ENCODE data around the gene CRY2. TPM values are rescaled to one million over a fixed set of nuclear protein-coding genes. Genes with fewer than 3 reads are reported as not detected.

CRY2 gene
- total RNA-seq, 1 experiment from 2014 or later, result 28.6 TPM

DNA sequence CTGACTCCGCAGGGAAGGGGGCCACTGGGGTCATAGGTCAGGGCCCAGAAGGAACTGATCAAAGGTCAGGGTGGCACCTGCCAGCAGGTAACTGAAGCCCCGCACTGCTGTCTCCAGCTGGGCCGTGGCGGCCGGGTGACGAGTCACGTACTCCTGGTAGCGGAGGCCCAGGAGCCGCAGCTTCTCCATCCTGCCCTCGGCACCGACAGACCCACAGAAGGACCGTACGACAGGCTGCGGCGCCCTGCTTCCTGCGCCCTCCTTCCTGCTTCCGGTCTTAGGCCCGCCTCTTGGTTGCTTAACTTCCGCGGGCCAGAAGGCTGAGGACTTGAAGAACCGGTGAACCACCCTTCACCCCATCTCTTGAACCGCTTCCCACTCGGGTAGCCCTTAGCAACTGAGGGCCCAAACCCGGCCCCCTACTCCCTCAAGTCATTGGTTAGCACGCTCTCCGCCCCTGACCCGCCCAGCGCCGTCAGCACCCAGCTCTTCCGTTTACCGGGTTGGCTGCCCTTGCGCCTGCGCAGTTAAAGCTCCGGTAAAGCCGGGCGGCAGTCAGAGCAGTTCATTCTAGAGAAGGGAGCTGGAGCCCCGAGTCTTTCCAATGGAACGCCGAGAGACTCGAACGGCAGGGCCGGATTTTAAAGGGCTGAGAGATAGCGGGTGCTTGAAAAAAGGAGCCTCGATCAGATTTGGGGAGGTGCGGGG, 70.5 kb downstream of the CRY2 start, which contains the start of gene PEX16:
Gene PEX16 (minus strand): TSS at position 255 of the 708 bp plus-strand sequence. CDS start 66 bp downstream, at position 189.
- DNase-seq (ENCODE audit: low spot score), result peak; percentile 99

DNA sequence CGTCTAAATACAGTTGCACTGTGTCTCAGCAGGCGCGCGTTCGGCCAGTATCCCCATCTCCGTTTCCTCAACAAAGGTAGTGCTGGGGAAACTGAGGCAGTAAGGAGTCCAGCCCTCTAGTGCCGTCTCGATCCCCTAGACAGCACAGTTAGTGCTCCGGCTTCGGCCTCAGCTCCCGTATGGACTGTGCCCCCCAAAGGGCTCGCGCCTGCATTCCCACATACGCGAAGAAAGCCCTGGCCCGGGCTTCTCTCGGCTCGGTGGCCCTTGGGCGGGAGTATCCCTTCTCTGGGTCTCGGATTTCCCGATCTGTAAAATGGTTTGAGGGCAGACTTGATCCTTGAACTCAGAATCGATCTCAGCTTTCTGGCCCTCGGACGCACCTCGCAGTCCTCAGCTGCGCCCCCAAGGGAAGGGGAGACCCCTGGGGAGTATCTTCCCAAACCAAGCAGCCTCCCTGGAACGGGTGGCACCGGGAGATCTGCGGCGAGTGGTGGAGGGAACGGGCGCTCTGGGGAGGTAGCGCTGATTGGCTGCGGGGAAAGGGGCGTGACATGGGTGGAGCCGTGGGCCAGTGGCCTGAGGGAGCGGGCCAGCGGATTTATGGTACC, 71.2 kb downstream of the CRY2 start:
- peak; percentile 89 for DNase-seq (ENCODE audit: low spot score)

DNA sequence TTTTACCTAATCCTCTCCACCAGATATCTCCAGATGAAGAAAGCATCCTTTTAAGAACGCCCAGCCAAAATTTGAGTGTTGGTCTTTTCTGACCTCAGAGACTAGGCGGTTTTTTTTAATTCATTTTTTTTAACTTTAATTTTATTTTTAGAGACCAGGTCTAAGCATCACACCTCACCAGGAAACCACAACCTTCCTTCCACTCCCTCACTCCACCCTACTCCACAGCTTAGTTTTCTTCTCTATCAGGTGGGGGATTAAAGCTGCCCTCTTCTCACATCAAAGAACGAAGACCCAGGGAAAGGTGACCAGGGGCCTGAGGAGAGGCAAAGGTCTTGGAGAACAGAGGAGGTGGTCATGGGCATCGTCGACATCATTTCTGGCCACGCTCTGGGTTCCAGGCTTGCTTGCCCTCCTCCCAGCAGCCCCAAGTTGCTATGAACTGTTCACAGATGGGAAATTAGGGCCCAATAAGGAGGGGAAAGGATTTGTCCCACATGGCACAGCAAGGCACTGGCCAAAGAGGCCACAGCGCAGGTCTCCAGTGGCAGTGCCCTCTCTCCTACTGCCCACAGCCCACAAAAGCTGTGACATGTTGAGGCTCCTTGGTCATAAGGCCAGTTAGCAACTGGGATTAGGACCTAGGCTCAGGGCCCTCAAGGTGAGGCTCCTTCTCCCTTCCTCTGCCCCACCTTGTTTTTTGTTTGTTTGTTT, 71.8 kb downstream of the CRY2 start:
- no peak for DNase-seq (ENCODE audit: low spot score)

- no peak for DNase-seq (ENCODE audit: low spot score)
Observed at GRCh38 chr11:45919806-45920530, 72.7 kb downstream of the CRY2 start.

GRCh38 chr11:45920531-45921477, 73.5 kb downstream of the CRY2 start:
- no peak for DNase-seq (ENCODE audit: low spot score)

DNA sequence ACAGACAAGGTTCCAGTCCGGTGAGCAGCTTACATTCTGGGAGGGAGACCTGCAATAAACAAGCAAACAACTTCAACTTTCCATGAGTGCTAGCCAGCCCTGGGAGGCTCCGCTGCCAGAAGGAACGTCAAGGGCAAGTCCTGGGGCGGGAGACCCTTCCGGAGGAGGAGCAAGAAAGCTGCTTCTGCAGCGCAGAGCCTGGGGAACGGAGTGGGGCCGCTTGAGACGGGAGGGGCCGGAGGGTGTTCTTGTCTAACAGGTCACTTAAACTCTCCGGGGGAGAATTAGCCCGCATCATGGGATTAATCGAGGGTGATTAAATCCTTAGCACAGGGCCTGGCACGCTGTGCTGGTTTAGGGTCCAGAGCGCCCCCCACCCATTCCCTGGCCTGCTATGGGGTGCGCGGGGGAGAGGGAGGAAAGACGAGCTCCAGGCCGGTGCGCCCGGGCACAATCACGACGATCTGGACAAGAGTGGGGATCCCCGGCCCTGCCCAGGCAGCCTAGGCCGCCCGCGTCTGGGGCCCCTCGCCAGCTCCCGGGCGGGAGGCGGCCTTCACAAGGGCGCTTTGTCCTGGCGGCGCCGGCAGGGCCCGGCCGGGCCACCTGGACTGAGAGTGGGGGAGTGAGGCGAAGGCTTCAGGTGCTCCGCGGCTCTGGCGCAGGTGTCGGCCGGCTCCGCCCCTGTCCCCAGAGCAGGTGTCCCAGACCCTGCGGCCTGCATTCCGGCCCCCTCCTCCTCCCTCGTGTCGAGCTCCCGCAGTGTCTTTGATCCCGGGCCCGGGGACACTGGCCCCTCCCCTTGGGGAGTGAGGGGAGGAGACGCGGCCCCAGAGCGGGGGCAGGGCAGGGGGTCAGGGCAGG, 74.5 kb downstream of the CRY2 start:
- DNase-seq (ENCODE audit: low spot score), result peak; percentile 81

DNA sequence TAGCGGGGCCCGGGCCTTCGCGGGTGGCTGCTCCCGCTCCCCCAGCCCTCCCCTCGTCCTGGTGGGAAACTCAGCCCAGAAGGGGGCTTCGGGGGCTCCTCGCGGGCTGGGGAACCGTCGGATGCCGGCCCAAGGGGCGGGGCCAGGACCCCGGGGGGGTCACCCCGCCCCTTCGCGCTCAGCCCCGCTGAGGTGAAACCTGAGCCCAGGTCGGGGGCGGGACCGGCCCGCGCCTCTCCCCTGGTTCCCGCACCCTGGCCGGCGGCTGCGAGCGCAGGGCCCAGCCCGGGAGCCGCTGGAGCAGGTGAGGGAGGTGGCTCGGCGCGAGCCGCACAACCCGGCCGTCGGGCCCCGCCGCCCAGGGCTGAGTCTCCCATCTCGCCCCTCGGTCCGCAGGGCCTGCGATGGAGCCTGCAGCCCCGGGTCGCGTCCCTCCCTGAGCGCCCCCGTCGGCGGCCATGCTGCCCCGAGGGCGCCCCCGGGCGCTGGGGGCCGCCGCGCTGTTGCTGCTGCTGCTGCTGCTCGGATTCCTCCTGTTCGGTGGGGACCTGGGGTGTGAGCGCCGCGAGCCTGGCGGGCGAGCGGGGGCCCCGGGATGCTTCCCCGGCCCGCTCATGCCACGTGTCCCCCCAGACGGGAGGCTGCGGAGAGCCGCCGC, 75.3 kb downstream of the CRY2 start, which contains the start of gene LARGE2:
Gene LARGE2 (plus strand): TSS at position 232 of the 658 bp plus-strand sequence. CDS start 227 bp downstream, at position 459.
- DNase-seq (ENCODE audit: low spot score), result peak; percentile 55

DNA sequence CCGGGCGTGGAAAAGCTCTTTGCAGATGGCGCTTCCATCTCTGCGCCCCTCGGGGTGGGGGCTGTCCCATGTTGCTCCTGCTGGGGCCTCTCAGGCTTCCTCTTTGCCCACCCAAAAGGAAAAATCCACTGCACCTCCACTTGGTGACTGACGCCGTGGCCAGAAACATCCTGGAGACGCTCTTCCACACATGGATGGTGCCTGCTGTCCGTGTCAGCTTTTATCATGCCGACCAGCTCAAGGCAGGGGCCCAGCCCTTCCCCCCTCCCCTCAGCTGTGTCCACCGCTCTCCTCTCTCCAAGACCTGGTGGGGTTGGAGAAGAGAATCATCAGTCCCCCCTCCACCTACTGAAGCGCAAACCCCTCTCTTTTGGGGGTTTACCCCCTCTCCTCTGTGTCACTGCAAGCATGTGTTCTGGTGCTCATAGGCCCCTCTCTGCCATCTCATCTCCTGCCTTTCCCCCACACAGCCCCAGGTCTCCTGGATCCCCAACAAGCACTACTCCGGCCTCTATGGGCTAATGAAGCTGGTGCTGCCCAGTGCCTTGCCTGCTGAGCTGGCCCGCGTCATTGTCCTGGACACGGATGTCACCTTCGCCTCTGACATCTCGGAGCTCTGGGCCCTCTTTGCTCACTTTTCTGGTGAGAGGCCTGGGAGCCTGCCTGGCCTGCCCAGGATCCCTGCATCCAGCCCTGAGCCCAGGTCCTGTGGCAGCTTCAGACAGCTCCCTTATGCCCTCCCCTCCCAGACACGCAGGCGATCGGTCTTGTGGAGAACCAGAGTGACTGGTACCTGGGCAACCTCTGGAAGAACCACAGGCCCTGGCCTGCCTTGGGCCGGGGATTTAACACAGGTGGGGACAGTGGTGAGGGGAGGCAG, 77.0 kb downstream of the CRY2 start:
- DNase-seq (ENCODE audit: low spot score), result no peak

- no peak for DNase-seq (ENCODE audit: low spot score)
Observed at GRCh38 chr11:45924927-45925326, 77.7 kb downstream of the CRY2 start.

DNA sequence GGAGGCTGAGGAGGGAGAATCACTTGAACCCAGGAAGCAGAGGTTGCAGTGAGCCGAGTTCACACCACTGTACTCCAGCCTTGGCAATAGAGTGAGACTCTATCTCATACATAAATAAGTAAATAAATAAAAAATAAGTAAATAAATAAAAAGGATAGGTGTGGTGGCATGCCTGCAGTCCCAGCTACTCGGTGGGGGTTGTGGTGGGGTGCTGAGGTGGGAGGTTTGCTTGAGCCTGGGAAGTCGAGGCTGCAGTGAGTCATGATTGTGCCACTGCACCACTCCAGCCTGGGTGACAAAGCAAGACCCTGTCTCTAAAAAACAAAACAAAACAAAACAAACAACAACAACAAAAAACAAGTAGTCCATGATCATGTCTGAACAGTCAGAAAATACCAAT, 78.3 kb downstream of the CRY2 start:
- DNase-seq (ENCODE audit: low spot score), result no peak

- DNase-seq (ENCODE audit: low spot score), result no peak
Observed at GRCh38 chr11:45926001-45926401, 78.7 kb downstream of the CRY2 start.

DNA sequence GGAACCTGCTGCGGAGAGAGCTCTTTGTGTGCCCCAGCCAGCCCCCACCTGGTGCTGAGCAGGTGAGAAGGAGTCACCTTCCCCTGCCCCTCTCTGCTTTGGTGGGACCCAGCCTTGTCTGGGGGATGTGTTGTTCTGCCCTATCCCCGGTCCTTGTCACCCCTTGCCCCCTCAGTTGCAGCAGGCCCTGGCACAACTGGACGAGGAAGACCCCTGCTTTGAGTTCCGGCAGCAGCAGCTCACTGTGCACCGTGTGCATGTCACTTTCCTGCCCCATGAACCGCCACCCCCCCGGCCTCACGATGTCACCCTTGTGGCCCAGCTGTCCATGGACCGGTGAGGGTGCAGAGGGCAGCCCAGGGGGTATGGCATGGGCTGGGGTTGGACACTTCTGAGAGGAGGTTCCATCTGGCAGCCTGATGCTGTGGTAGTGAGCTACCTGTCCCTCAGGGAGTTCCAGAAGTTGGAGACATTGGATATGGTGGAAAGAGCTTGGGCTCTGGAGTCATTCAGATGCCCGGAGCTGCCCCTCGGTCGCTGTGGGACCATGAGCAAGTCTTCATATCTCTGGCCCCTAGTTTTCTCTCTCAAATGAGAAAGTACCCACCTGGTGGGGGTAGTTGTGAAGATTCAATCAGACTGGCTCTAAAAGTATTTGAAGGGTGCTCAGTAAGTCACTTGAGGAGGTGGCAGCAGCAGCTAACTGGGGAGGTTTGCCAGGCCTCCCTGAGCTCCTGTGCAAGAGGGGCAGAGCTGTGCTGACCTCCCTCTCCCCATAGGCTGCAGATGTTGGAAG, 79.5 kb downstream of the CRY2 start:
- DNase-seq (ENCODE audit: low spot score), result no peak

DNA sequence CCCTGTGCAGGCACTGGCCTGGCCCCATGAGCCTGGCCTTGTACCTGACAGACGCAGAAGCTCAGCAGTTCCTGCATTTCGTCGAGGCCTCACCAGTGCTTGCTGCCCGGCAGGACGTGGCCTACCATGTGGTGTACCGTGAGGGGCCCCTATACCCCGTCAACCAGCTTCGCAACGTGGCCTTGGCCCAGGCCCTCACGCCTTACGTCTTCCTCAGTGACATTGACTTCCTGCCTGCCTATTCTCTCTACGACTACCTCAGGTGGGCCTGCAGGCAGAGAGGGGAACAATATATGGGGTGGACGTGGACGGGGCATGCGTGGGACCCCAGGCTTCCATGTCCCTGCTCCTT, 80.0 kb downstream of the CRY2 start:
- DNase-seq (ENCODE audit: low spot score), result no peak

GRCh38 chr11:45927684-45928413, 80.6 kb downstream of the CRY2 start:
- no peak for DNase-seq (ENCODE audit: low spot score)

GRCh38 chr11:45928535-45929215, 81.4 kb downstream of the CRY2 start:
- no peak for DNase-seq (ENCODE audit: low spot score)

GRCh38 chr11:45929486-45930030, 82.3 kb downstream of the CRY2 start:
- no peak for DNase-seq (ENCODE audit: low spot score)

Measured in HT-29 (cell line).